Hepatocyte (in vitro differentiated cells): ENCODE data around the gene EIF4A2. TPM values are rescaled to one million over a fixed set of nuclear protein-coding genes. Genes with fewer than 3 reads are reported as not detected.

Experiments
- microRNA counts: library from miRNA; unstranded; fragments of <30 nt; microRNA quantifications from one replicate; lab custom pipeline; 2017
- microRNA-seq: library from miRNA; unstranded; fragments of <30 nt; microRNA quantifications from one replicate; pipeline ENCODE4, GENCODE V29; 2017
- polyA plus RNA-seq: library from polyadenylated mRNA; unstranded; fragments of >200 nt; fragmentation: Nextera tagmentation; extraction: Ambion mirVana; gene quantifications from 2 replicates; pipeline ENCODE4 v1.2.1, GENCODE V29; 2016
- small RNA-seq: library from RNA; depleted of rRNA; stranded (forward); fragments of <200 nt; gene quantifications from one replicate; pipeline ENCODE3, GENCODE V24; 2014
- total RNA-seq: library from RNA; depleted of rRNA; stranded (reverse); fragments of >200 nt; gene quantifications from 2 replicates; pipeline ENCODE4 v1.2.3, GENCODE V29; 2014

EIF4A2 gene
- total and polyA plus RNA-seq, 2 experiments from 2014 or later: 155 to 558 TPM

MicroRNA genes within 50 kb of the gene (microRNA counts, 767-probe panel; counts per million panel counts)
- microRNA hsa-miR-1248 (lab: Ali Mortazavi, UCI): not detected

Small RNA genes lying within 50 kb of the gene (microRNA-seq; reads per million reads assigned to microRNA genes)
- 9.8 reads per million, percentile 24 among the genes with 10 or more reads in this experiment for gene MIR1248

Small RNA genes lying within 50 kb of the gene (small RNA-seq; reads per million reads assigned to genes)
- gene RF00092 (not detected), gene RNU6-1105P (not detected), gene SNORA4 (not detected), gene SNORA63 (not detected), gene SNORA81 (not detected), gene SNORD2 (not detected)

Other genes starting within 250 kb of the EIF4A2 start
- 0.92 and 1.9 TPM in 2 replicates for gene CRYGS, start 239.2 kb upstream of the EIF4A2 start, total RNA-seq
- 0.89 and 2.2 TPM in 2 replicates for gene CRYGS, start 239.2 kb upstream of the EIF4A2 start, polyA plus RNA-seq
- gene TBCCD1, start 216.2 kb upstream of the EIF4A2 start, total RNA-seq: 13.1 and 13.4 TPM in 2 replicates
- 13.5 and 14.9 TPM in 2 replicates for gene TBCCD1, start 216.2 kb upstream of the EIF4A2 start, polyA plus RNA-seq
- 103 and 115 TPM in 2 replicates for gene DNAJB11, start 212.9 kb upstream of the EIF4A2 start, total RNA-seq
- 148 and 149 TPM in 2 replicates for gene DNAJB11, start 212.9 kb upstream of the EIF4A2 start, polyA plus RNA-seq
- gene AHSG, start 170.5 kb upstream of the EIF4A2 start, total RNA-seq: 559 and 660 TPM in 2 replicates
- 328 and 568 TPM in 2 replicates for gene AHSG, start 170.5 kb upstream of the EIF4A2 start, polyA plus RNA-seq
- gene FETUB, start 143.2 kb upstream of the EIF4A2 start, total RNA-seq: 5.7 and 7.2 TPM in 2 replicates
- 3.2 and 5.8 TPM in 2 replicates for gene FETUB, start 143.2 kb upstream of the EIF4A2 start, polyA plus RNA-seq
- gene HRG, start 117.6 kb upstream of the EIF4A2 start, total RNA-seq: 1.7 and 3.8 TPM in 2 replicates
- 2.1 and 5.7 TPM in 2 replicates for gene HRG, start 117.6 kb upstream of the EIF4A2 start, polyA plus RNA-seq
- 88.9 and 109 TPM in 2 replicates for gene KNG1, start 66.2 kb upstream of the EIF4A2 start, total RNA-seq
- gene KNG1, start 66.2 kb upstream of the EIF4A2 start, polyA plus RNA-seq: 32.3 and 57.4 TPM in 2 replicates
- 24.8 and 28.6 TPM in 2 replicates for gene RFC4, start 22.9 kb downstream of the EIF4A2 start, total RNA-seq
- gene RFC4, start 22.9 kb downstream of the EIF4A2 start, polyA plus RNA-seq: 14.9 and 22.3 TPM in 2 replicates
- not detected in 2 replicates for gene ADIPOQ, start 59.1 kb downstream of the EIF4A2 start, total RNA-seq
- gene ADIPOQ, start 59.1 kb downstream of the EIF4A2 start, polyA plus RNA-seq: not detected in 2 replicates
- 109 and 136 TPM in 2 replicates for gene ST6GAL1, start 146.9 kb downstream of the EIF4A2 start, total RNA-seq
- 36.6 and 57.5 TPM in 2 replicates for gene ST6GAL1, start 146.9 kb downstream of the EIF4A2 start, polyA plus RNA-seq